Naive thymus-derived CD4-positive, alpha-beta T cell (primary cell): ENCODE data around the gene ESPL1. TPM values are rescaled to one million over a fixed set of nuclear protein-coding genes. Genes with fewer than 3 reads are reported as not detected.

Experiments
- ATAC-seq: fragments of 150-1000 bp; cut with Tn5 transposase; 2 replicates; pipeline ENCODE4 v1.10.0; 2021; ENCODE audit warnings: mild to moderate bottlenecking, moderate library complexity
- CTCF ChIA-PET: fragments of 350-600 bp; sonication (Branson Sonifier 250); formaldehyde crosslinking; loops from one replicate; lab custom pipeline; 2021; ENCODE audit warnings: antibody characterized with exemption; lab: Charles Lee
- POLR2A ChIA-PET: fragments of 350-600 bp; sonication (Branson Sonifier 250); formaldehyde crosslinking; loops from one replicate; lab custom pipeline; 2021; ENCODE audit warnings: antibody characterized with exemption, inconsistent platforms; lab: Charles Lee
- DNase-seq, 9 donors: peaks; one replicate each; pipeline versions ENCODE4 v3.0.0 to v3.0.0-alpha.2; 2020 to 2022; ENCODE audit warnings: mixed read lengths in 1 of 9
- H3K27ac ChIP-seq: one replicate; pipeline ENCODE4 v1.7.0; 2013; ENCODE audit warnings: mild to moderate bottlenecking, low read depth, low read length, moderate library complexity
- H3K27me3 ChIP-seq, 2 donors: one replicate each; pipeline ENCODE4 v1.7.0; 2013; ENCODE audit warnings: low read length in 2 of 2, mild to moderate bottlenecking in 2 of 2, moderate library complexity in 2 of 2; ENCODE audit not compliant: control insufficient read depth in 2 of 2, insufficient read depth in 2 of 2
- H3K36me3 ChIP-seq, 3 experiments: 1 replicate in 2 of 3; 2 replicates in 1 of 3; pipeline ENCODE4 v1.7.0; 2013; ENCODE audit warnings: low read length in 3 of 3, mild to moderate bottlenecking in 3 of 3, moderate library complexity in 1 of 3; ENCODE audit not compliant: insufficient read depth in 3 of 3, control insufficient read depth in 2 of 3
- H3K4me1 ChIP-seq, 2 donors: one replicate each; pipeline ENCODE4 v1.7.0; 2013; ENCODE audit warnings: low read length in 2 of 2, mild to moderate bottlenecking in 2 of 2, moderate library complexity in 1 of 2; ENCODE audit not compliant: control insufficient read depth in 2 of 2, insufficient read depth in 2 of 2
- H3K4me3 ChIP-seq: 2 replicates; pipeline ENCODE4 v1.7.0; 2013; ENCODE audit warnings: mild to moderate bottlenecking, low read length
- H3K9me3 ChIP-seq, 3 experiments: 1 replicate in 2 of 3; 2 replicates in 1 of 3; pipeline ENCODE4 v1.7.0; 2013; ENCODE audit warnings: low read length in 3 of 3; ENCODE audit not compliant: control insufficient read depth in 2 of 3
- H3K27ac Mint-ChIP-seq, 9 donors: one replicate each; pipeline ENCODE4 v1.8.0; 2020 to 2022; ENCODE audit warnings: mixed read lengths in 9 of 9, mild to moderate bottlenecking in 8 of 9, moderate library complexity in 5 of 9, inconsistent platforms in 2 of 9
- H3K27me3 Mint-ChIP-seq, 5 donors: one replicate each; pipeline ENCODE4 v1.8.0; 2021 to 2022; ENCODE audit warnings: mixed read lengths in 5 of 5, mild to moderate bottlenecking in 1 of 5
- H3K36me3 Mint-ChIP-seq, 5 donors: one replicate each; pipeline ENCODE4 v1.8.0; 2020 to 2022; ENCODE audit warnings: mixed read lengths in 5 of 5, mild to moderate bottlenecking in 3 of 5, inconsistent platforms in 1 of 5
- H3K4me1 Mint-ChIP-seq, 7 donors: one replicate each; pipeline ENCODE4 v1.8.0; 2020 to 2022; ENCODE audit warnings: mixed read lengths in 7 of 7, mild to moderate bottlenecking in 3 of 7, inconsistent platforms in 1 of 7
- H3K4me3 Mint-ChIP-seq, 10 donors: one replicate each; pipeline ENCODE4 v1.8.0; 2020 to 2022; ENCODE audit warnings: mild to moderate bottlenecking in 10 of 10, mixed read lengths in 10 of 10, moderate library complexity in 6 of 10, inconsistent platforms in 2 of 10
- H3K9me3 Mint-ChIP-seq, 11 donors: one replicate each; pipeline ENCODE4 v1.8.0; 2020 to 2022; ENCODE audit warnings: mixed read lengths in 11 of 11, mild to moderate bottlenecking in 4 of 11, inconsistent platforms in 1 of 11, moderate library complexity in 1 of 11
- intact Hi-C, 2 donors: fragments of 100-400 bp; cut with micrococcal nuclease; formaldehyde crosslinking; loops; one replicate each; pipeline ENCODE4 v1.15.1; 2023
- polyA plus RNA-seq, 2 donors: library from polyadenylated mRNA; unstranded; fragments of 300-500 nt; fragmentation: Illumina TruSeq; gene quantifications; one replicate each; pipeline ENCODE4 v1.2.3, GENCODE V29; 2021
- total RNA-seq, 6 experiments: library from RNA in 5 of 6; stranded (reverse) in 5 of 6; gene quantifications; 1 replicate in 5 of 6; 2 replicates in 1 of 6; pipeline ENCODE4 v1.2.3 and lab custom pipeline; 2021 to 2026

The ESPL1 gene
- total and polyA plus RNA-seq, 7 experiments from 2014 or later, result 0.08 to 65.4 (median 1.1) TPM; not detected in 2

- peaks cover 56 to 63% of the 10 kb centered on the region in 2 donors for H3K4me1 ChIP-seq
- Mint-ChIP-seq H3K4me1 (peaks cover 51 to 80% (median 77%) of the 10 kb centered on the region in 7 donors), H3K27ac (peak overlapping the region; percentile 84 to 98 (median 94)), H3K4me3 (peak overlapping the region; percentile 94 to 100 (median 98)), H3K27me3 (no peaks in the 10 kb centered on the region), H3K36me3 (peaks cover 0 to 23% (median 0%) of the 10 kb centered on the region in 5 donors), H3K9me3 (peaks cover 0 to 6% (median 0%) of the 10 kb centered on the region in 11 donors)
- H3K27me3 ChIP-seq, result no peaks in the 10 kb centered on the region
- H3K27ac ChIP-seq, result peak overlapping the region; percentile 78
- H3K9me3 ChIP-seq, result no peaks in the 10 kb centered on the region
- ATAC-seq (peak; percentile 79), DNase-seq (peak in 8 of 9 donors; percentile 51 to 85 (median 55))
- H3K36me3 ChIP-seq, result peaks cover 0 to 9% (median 0%) of the 10 kb centered on the region in 3 experiments
- intact Hi-C loops, result loop anchor here (1.0 to 5.0 kb wide), 14 partner anchors 11 to 282 kb away; partner anchors contain the start of genes AAAS (in 2 of the 2), CSAD (in 2 of the 2), ESPL1 (in 2 of the 2) and PFDN5 (in 2 of the 2)
- CTCF ChIA-PET, result interaction anchor here (0.9 to 14.6 kb wide), 8 partner anchors 9 to 79 kb away, joined by 3 to 159 read pairs (median 4); partner anchors contain the start of genes ESPL1 and MYG1
- H3K4me3 ChIP-seq, result peak overlapping the region; percentile 95
- POLR2A ChIA-PET, result interaction anchor here (0.8 to 8.6 kb wide), 20 partner anchors 10 to 280 kb away, joined by 3 to 103 read pairs (median 7); partner anchors contain the start of genes CSAD, ESPL1, ITGB7 and MYG1
Observed at GRCh38 chr12:53220694-53221202, 47.4 kb upstream of the ESPL1 start.

- Mint-ChIP-seq H3K27me3 (no peaks in the 10 kb centered on the region), H3K9me3 (peaks cover 0 to 6% (median 0%) of the 10 kb centered on the region in 11 donors), H3K4me3 (peak overlapping the region; percentile 94 to 100 (median 98)), H3K36me3 (peaks cover 0 to 18% (median 0%) of the 10 kb centered on the region in 5 donors), H3K27ac (peak overlapping the region; percentile 84 to 97 (median 90)), H3K4me1 (peaks cover 44 to 79% (median 74%) of the 10 kb centered on the region in 7 donors)
- POLR2A ChIA-PET, result interaction anchor here (0.6 to 8.6 kb wide), 12 partner anchors 12 to 280 kb away, joined by 3 to 103 read pairs (median 20); partner anchors contain the start of genes CSAD, ESPL1, ITGB7 and MYG1
- intact Hi-C loops, result loop anchor here (1.0 to 5.0 kb wide), 5 partner anchors 11 to 281 kb away; partner anchors contain the start of genes TARBP2 (in 2 of the 2), AAAS (in 1 of the 2), CSAD (in 1 of the 2) and RARG (in 1 of the 2)
- Histone ChIP-seq H3K27me3 (no peaks in the 10 kb centered on the region), H3K36me3 (peaks cover 0 to 8% (median 0%) of the 10 kb centered on the region in 3 experiments), H3K4me1 (peaks cover 49 to 58% of the 10 kb centered on the region in 2 donors), H3K9me3 (no peaks in the 10 kb centered on the region), H3K4me3 (peak overlapping the region; percentile 95), H3K27ac (peak overlapping the region; percentile 78)
- peak; percentile 31 for ATAC-seq
- CTCF ChIA-PET, result interaction anchor here (1.1 to 12.1 kb wide), 4 partner anchors 7 to 39 kb away, joined by 3 to 121 read pairs (median 9); a partner anchor contains a TSS
- DNase-seq, result peak in 2 of 9 donors; percentile 34 to 70
Observed at GRCh38 chr12:53221203-53222080, 46.7 kb upstream of the ESPL1 start.

GRCh38 chr12:53222170-53222721 is 45.9 kb upstream of the ESPL1 start:
- peaks cover 0 to 8% (median 0%) of the 10 kb centered on the region in 3 experiments for H3K36me3 ChIP-seq
- H3K27me3 ChIP-seq, result no peaks in the 10 kb centered on the region
- POLR2A ChIA-PET, result interaction anchor here (1.4 to 8.5 kb wide), 7 partner anchors 8 to 45 kb away, joined by 4 to 103 read pairs (median 10); partner anchors contain the start of gene ITGB7
- H3K27ac ChIP-seq, result peak overlapping the region; percentile 78
- peak overlapping the region; percentile 76 to 100 (median 82) for H3K4me3 Mint-ChIP-seq
- intact Hi-C loops, result loop anchor here (5.0 kb wide), 1 partner anchor 280 kb away; the partner anchor contains the start of gene TARBP2 (in 2 of the 2)
- ATAC-seq (no peak), DNase-seq (no peak)
- no peaks in the 10 kb centered on the region for H3K27me3 Mint-ChIP-seq
- peaks cover 0 to 5% (median 0%) of the 10 kb centered on the region in 11 donors for H3K9me3 Mint-ChIP-seq
- no peaks in the 10 kb centered on the region for H3K9me3 ChIP-seq
- H3K4me3 ChIP-seq, result no peak overlapping the region
- H3K4me1 Mint-ChIP-seq, result peaks cover 43 to 79% (median 74%) of the 10 kb centered on the region in 7 donors
- H3K4me1 ChIP-seq, result peaks cover 43 to 50% of the 10 kb centered on the region in 2 donors
- peaks cover 0 to 20% (median 0%) of the 10 kb centered on the region in 5 donors for H3K36me3 Mint-ChIP-seq
- CTCF ChIA-PET, result interaction anchor here (2.3 kb wide), 1 partner anchor 8 kb away, joined by 7 read pairs; no protein-coding TSS in a partner anchor
- peak overlapping the region; percentile 63 to 94 (median 85) for H3K27ac Mint-ChIP-seq

- no peak for ATAC-seq
- peaks cover 0 to 18% (median 0%) of the 10 kb centered on the region in 5 donors for H3K36me3 Mint-ChIP-seq
- CTCF ChIA-PET, result interaction anchor here (2.3 kb wide), 1 partner anchor 9 kb away, joined by 7 read pairs; no protein-coding TSS in a partner anchor
- peaks cover 0 to 5% (median 0%) of the 10 kb centered on the region in 11 donors for H3K9me3 Mint-ChIP-seq
- Histone ChIP-seq H3K27ac (peak overlapping the region; percentile 66), H3K4me3 (peak overlapping the region; percentile 11), H3K36me3 (peaks cover 0 to 8% (median 0%) of the 10 kb centered on the region in 3 experiments), H3K9me3 (no peaks in the 10 kb centered on the region), H3K27me3 (no peaks in the 10 kb centered on the region), H3K4me1 (peaks cover 37 to 44% of the 10 kb centered on the region in 2 donors)
- POLR2A ChIA-PET, result interaction anchor here (1.1 to 8.5 kb wide), 7 partner anchors 9 to 73 kb away, joined by 3 to 103 read pairs (median 6); partner anchors contain the start of genes ITGB7 and PFDN5
- no peaks in the 10 kb centered on the region for H3K27me3 Mint-ChIP-seq
- peak overlapping the region; percentile 45 to 100 (median 82) for H3K4me3 Mint-ChIP-seq
- DNase-seq, result no peak
- H3K4me1 Mint-ChIP-seq, result peaks cover 44 to 74% (median 69%) of the 10 kb centered on the region in 7 donors
- H3K27ac Mint-ChIP-seq, result peak overlapping the region; percentile 81 to 94 (median 88)
- intact Hi-C loops, result loop anchor here (5.0 kb wide), 1 partner anchor 279 kb away; the partner anchor contains the start of gene TARBP2 (in 2 of the 2)
Observed at GRCh38 chr12:53222806-53223261, 45.3 kb upstream of the ESPL1 start.

- no peak for ATAC-seq
- POLR2A ChIA-PET, result interaction anchor here (1.1 to 8.5 kb wide), 7 partner anchors 9 to 72 kb away, joined by 3 to 103 read pairs (median 6); partner anchors contain the start of genes ITGB7 and PFDN5
Observed at GRCh38 chr12:53223389-53224060, 44.6 kb upstream of the ESPL1 start.

More at GRCh38 chr12:53223389-53224060, 44.6 kb upstream of the ESPL1 start:
- peaks cover 37 to 71% (median 66%) of the 10 kb centered on the region in 7 donors for H3K4me1 Mint-ChIP-seq
- H3K27ac Mint-ChIP-seq, result peak overlapping the region; percentile 79 to 94 (median 86)
- intact Hi-C loops, result loop anchor here (5.0 kb wide), 1 partner anchor 279 kb away; the partner anchor contains the start of gene TARBP2 (in 2 of the 2)
- Histone ChIP-seq H3K4me1 (peaks cover 30 to 37% of the 10 kb centered on the region in 2 donors), H3K9me3 (no peaks in the 10 kb centered on the region), H3K4me3 (peak overlapping the region; percentile 11), H3K27ac (peak overlapping the region; percentile 66), H3K27me3 (no peaks in the 10 kb centered on the region), H3K36me3 (peaks cover 0 to 8% (median 0%) of the 10 kb centered on the region in 3 experiments)
- no peaks in the 10 kb centered on the region for H3K27me3 Mint-ChIP-seq
- DNase-seq, result peak in 4 of 9 donors; percentile 40 to 58 (median 42)
- peak overlapping the region; percentile 63 to 100 (median 82) for H3K4me3 Mint-ChIP-seq
- CTCF ChIA-PET, result interaction anchor here (0.6 to 2.3 kb wide), 2 partner anchors 10 to 20 kb away, joined by 4 to 7 read pairs; no protein-coding TSS in a partner anchor
- peaks cover 0 to 16% (median 0%) of the 10 kb centered on the region in 5 donors for H3K36me3 Mint-ChIP-seq
- H3K9me3 Mint-ChIP-seq, result peaks cover 0 to 5% (median 0%) of the 10 kb centered on the region in 11 donors
